Stimulated activated CD8-positive, alpha-beta memory T cell treated with anti-CD3 and anti-CD28 coated beads, Interleukin-12 subunit alpha, Interleukin-12 subunit beta, amount 100 ng/mL, for 1 hour (primary cell): ENCODE data around the gene MPEG1.

Experiments used
- DNase-seq: peaks from one replicate; pipeline ENCODE4 v3.0.0-alpha.2; 2020; ENCODE audit warnings: low read depth

The MPEG1 gene

GRCh38 chr11:59171508-59172322 lies 41.0 kb downstream of the MPEG1 start, which contains the start of gene DTX4:
Gene DTX4 (plus strand): TSS chr11:59172132. CDS start chr11:59172596, 464 bp downstream.
- peak; percentile 81 for DNase-seq

- DNase-seq = no peak
These were observed 48.7 kb downstream of the MPEG1 start for GRCh38 chr11:59164028-59164427.
